NCI-H345 treated with DMSO at 0.1 percent for 48 hours (cell line): ENCODE data around the gene SLK.

Source experiments
- DNase-seq: peaks from one replicate; lab custom pipeline; 2025; ENCODE audit not compliant: unreplicated experiment; lab: John Stamatoyannopoulos, UW

Gene SLK

DNA sequence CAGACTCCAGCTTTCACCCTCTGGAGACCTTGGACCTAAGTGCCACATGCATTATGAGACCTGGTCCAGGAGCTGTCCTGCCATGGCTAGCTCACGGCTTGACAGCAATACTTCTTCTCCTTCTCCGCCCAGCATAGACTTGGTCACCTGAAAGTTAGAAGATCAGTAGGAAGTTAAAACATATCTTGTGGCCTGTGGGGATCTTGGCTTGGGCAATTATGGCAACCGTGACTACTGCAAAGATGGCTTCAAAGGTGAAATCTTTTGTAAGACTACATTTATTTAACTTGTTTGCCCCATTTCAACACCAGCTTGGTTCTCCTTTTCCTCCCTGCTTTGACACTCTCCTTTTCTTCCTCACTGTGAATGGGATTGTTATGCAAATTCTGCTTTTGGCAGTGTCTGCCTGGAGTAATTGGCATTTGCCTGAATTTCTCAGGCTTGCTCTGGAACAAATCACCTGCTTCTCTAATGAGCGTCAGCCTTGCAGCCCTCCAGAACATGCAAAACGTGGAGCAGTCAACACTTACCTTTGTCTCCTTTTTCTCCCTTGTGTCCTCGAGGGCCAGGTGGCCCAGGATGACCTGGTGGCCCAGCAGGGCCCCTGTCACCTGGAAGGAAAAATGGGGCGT lies 65.3 kb downstream of the SLK start:
- peak; percentile 15 for DNase-seq

DNA sequence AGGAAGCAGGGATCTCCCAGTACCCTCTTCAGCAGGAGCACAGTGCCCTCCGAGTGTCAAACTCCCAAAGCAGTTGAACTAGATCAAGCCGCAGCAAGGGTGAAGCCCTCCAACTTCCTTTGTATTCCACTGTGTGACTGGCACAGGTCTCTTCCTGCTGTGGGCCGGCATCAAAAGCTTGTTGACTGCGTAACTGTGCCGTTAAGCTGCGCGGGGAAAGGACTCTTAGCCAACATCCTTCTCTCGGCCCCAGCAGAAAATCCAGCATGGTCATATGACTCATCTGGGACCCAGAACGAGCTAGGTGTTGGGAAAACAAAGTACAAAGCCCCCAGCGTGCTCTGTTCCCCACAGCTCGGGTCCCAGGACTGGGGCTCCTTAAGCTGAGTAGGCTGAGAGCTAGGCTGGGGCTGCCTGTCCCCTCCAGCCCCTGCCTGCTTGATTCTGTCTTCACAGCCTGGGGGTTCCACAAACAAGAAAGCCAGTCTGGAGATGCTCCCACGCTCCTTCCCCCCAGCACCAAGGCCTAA lies 66.5 kb downstream of the SLK start:
- no peak for DNase-seq

DNA sequence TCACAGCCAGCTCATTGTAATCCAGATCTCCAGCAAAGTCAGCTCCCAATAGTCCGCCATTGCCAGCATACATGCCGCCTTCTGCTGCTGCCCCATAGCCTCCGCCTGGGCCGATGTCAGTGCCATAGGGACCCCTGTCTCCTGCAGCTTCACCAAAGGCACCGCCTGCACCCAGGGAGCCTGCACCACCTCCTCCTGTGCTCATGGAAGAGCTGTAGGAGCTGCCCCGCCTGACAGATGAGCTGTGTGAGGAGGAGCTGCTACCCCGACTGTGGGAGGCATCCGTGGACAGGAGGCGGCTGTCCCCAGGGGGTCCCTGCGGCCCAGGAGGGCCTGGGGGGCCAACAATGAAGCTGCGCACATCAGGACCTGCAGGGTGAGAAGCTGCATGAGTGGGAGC lies 67.0 kb downstream of the SLK start:
- DNase-seq, result no peak

DNA sequence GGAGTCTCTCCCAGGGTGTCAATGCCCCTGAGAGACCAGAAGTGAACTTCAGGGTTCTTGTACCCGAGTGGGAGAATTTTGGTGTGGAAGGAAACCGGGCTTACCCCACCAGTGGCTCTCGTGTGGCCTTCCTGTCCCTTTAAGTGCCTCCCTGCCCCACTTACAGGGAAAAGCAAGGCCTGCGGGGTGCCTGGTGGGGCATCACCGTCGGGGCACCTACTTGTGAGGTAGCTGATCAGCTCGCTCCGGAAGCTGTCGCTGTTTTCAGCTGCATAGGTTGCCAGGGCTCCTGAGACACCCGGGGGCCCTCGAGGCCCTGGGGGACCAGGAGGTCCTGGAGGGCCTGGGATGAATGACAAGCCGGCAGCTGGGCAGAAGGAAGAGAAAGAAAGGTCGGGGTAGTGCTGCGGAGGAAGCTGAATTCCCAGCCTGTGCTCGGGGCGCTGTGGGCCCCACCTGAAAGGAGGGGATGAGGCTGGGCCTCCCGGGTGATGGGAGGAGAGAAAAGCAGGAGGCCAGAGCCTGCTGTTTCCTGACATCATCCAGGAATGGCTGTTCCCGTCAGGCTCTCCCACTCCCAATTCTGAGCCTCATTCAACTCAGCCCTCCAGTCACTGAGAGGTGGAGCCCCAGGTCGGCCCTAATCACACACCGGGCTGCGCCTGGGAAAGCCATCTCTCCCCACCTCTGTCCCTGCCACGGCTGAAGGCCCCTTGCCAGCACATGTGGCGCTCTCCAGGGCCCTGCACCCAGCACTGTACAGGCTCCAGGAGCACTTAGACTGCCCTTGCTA lies 67.7 kb downstream of the SLK start:
- DNase-seq, result no peak

DNA sequence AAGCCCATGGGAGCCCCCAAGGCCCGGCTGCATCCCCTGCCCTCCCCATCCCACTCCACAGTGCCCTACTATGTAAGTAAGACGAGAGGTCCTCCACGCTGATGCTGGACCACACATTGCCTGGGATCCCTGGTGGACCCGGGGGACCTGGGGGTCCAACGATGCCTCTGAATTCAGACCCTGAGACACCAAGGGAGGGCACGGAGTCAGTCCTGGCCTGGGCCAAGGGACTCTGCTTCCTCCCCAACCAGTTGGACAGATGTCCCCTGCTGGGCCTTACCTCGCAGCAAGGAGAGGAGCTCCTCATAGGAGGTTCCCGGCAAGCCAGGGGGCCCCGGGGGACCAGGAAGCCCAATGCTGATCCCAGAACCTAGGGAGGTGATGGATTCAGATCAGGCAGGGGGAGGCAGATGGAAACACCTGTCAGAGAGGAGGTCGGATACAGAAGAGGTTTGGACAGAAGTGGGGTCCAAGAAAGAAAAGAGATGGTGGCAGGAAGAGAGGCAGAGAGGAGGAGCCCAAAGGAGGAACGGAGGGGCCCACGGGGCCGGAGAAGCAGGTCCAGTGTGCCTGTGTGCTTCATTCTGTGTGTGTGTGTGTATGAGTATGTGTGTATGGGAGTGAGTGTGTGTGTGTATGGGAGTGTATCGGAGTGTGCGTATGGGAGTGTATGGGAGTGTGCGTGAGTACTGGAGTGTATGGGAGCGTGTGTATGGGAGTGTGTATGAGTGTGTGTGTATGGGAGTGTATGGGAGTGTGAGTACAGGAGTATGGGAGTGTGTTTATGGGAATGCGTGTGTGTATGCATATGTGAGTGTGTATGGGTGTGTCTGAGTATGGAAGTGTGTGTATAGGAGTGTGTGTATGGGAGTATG lies 68.5 kb downstream of the SLK start:
- no peak for DNase-seq

DNA sequence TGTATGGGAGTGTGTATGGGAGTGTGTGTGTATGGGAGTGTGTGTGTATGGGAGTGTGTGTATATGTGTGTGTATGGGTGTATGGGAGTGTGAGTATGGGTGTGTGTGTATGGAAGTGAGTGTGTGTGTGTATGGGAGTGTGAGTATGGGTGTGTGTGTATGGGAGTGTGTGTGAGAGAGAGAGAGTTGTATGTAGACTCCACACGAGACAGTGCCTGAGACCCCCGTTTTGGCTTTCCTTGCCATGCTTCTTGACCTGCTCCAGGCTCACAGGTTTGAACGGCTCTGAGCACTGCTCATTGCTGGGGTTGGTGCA lies 69.1 kb downstream of the SLK start:
- DNase-seq, result no peak

DNA sequence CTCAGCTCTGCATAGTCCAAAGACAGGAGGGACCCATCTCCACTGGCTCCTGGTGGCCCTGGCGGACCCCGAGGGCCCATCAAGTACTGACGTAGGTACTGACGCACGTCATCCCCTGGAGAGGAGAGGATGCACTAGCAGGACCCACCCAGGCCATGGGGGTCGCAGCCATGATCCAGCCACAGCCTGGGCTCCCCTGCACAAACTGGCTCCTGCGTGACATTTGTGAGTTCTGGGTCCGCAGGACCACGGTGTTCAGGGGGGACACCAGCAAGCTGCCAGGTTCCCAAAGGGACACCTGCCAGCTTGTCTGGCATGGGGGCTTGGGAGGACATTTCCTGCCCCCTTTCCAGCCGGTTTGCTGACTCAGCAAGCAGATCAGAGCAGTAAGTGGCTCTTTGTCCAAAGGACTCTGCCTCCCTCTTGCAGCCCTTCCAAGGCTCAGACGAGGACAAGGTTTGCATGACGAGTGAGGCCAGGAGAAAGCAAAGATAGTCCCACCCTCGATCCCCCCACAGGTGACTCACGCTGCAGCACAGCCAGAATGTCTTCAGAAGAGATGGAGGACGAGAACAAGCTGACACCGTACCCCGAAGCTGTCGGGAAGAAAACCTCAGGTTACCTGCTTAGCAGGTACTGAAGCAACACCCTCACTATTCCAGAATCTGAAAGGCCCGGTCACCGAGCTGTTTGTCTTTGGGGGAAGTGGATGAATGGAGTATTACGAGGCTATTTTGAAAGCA lies 69.7 kb downstream of the SLK start:
- DNase-seq, result no peak

DNA sequence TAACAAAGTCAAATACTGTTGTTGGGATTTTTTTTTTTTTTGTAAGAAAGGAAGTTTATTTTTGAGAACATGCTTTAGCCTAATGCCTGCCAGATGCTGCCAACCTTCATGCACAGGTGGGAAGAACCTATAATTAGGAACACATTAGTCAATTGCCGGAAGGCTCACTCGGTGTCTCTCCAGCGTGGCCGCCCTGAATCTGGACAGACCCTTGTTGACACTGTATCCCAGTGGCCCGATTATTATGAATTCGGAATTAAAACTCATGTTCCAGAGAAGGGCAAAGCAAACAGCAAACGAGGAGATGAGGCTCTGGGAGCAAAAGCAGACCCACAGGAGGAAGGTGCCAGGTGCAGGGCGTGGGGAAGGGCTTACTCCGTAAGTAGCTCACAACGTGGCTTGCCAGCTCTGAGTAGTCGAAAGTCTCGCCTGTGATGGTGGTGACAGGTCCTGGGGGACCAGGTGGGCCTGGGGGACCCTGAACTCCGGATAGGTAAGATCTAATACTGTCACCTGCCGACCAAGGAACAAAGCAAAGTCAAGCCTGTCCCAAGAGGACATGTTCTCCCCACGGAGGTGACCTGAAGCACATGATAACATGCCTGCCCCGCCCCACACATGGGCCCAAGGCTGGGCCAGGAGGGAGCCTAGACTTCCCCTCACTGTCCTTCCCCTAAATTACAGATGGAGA lies 70.5 kb downstream of the SLK start:
- no peak for DNase-seq

DNA sequence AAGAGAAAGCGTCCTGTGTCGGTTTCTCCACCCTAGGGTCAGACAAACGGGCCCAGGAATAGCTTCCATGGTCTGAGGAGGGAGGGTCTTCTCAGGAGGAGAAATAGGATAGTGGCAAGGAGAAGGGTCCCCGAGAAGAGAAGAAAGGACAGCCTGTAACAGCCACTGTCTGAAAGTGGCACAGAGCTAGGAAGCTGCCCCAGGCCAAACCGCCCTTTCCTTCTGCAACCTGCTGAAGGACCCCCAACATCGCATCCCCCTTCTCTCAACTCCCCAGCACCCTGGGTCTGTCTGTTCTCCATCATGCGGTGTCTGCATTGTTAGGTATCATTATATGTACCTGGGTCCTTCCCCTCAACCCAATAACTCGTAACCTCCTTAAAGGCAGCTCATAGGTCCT lies 71.6 kb downstream of the SLK start:
- DNase-seq, result no peak

DNA sequence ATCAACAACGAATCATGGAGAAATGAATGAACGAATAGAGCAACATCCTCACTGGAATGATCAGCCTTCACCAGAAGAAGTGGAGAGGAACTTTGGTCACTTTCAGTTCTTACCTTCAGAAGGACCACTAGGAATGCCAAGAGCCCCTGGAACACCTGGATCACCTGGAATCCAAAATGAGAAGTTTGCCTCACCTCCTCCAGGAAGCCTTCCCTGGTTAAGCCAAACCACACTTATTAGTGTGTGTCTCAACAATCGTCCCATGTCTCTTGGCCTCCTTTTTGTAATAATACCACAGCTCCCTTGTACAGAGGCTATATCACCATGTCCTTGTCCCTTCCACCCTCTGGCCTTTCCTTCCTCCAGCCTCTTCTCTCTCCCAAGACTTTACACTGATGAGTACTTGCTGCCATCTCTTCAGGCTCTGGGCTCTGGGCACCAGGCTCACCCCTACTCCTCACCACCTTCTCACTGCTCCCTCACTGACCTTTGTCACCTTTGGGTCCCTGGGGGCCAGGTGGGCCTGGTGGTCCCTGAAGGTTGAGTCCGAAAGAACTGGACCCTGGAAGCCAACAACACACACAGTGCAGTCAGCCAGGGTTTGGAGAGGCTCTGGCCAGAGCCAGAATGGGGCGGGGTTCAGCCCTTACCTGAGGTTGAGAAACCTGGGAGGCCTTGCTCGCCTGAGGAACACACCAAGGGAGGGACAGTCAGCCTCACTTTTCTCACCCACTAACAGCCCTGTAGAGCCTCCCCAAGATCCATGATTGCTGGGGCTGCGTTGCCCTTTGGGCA lies 72.2 kb downstream of the SLK start:
- DNase-seq, result no peak

DNA sequence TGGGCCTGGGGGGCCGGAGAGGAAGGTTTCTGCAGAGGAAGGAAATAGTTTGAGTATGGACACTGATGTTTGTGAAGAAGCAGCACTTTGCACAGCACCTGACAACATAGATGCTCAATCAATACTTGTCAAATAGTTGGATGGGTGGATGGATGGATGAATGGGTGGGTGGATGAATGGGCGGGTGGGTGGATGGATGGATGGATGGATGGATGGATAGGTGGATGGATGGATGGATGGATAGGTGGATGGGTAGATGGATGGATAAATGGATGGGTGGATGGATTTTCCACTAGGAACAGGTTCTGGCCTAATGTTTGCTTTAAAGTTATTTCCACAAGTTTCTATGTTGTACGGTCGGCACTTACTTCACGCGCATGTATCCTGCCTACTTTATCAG lies 73.4 kb downstream of the SLK start:
- no peak for DNase-seq

DNA sequence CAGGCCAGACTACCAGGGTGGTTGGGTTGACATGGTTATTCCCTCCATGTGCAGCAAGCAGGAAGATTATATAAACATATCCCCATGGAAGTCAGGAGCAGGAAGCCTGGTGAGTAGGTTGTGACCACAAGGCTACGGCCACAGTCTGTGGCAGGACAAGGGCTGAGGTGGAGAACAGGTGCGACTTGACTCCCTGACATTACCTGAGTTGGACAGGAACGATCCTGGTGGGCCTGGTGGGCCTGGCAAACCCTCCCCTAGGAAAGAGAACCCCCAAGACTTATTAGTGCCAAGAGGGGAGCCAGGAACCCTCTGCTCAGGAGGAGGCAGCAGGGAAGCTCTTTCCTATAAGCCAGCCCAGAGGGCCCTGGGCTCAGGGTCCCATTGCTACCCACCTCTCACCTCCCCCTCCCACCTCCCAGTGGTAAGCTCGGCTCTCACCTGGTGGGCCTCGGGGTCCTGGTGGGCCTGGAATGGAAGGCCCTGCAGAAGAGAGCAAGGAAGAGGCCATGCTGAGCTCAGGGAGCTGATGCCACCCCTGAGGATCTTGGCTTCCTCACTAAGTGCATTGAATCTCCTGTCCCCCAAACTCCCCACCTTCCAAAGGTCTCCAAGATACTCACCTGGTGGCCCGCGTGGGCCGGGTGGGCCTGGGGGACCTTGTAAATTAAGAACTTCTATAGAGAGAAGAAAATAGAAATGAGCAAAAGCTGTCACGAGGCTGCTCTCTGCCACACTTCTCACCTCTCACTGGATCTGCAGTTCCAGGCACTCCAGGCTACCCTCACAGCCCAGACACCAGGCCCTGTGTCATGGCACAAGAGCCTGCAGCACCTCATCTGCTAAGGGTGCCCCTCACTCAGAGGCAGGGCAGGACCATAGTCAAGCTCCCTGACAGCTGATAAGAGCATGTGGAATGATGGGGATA lies 74.2 kb downstream of the SLK start:
- peak; percentile 40 for DNase-seq

DNA sequence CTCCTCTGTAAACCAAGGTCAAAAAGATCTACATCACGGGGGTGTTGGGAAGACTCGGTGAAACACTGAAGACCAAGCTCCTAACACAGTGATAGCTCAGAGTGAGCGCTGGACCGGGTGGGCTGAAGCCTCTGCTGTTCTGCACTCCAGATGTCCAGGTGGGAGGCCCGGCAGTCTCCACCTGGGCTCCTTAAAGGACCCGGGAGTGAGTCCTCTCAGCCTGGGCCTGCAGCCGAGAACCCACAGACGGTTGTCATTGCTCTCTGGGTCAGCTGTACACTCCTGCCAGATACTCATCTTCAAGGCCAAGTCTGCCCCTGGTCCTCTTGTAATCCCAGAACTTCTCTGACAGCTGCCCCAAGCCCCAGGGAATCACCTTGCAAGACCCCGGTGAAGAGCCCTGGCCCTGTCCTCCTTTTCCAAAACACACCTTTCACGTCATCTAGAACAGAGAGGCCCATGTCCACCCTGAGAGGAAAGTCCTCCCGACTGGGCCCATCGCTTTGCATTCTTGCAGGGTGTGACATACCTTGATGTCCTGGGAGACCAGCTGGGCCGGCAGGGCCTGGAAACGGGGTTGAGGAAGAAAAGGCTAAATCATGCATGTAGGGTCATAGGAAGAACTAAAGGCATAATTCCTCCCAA lies 75.1 kb downstream of the SLK start:
- no peak for DNase-seq

DNA sequence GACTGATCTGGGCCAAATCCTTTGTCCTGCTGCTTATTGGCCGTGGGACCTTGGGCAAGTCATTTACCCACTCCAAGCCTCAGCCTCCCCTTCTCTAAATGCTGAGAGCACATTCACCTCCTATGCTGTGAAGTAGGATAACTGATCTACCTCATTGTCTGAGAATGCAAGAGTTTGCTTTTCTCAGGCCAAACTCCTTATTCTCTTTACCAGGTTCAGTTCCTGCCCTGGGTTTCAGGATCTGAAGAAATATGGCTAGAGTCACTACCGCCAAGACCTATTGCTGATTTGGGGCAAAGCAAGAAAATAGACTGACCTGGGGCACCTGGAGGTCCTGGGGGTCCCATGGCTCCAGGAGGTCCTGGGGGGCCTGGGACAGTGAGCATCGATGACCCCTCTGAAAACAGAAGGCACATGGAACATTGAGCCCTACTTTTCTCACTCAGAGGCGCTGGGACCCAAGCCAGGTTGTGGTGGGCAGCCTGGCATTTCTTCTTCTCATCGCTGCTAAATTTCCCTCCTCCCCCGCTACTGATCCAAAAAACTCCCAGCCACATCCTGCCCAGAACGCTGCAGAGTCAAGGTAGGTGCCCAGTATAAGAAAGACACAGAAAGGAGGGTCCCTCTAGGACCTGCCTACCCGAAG lies 76.4 kb downstream of the SLK start:
- no peak for DNase-seq

DNA sequence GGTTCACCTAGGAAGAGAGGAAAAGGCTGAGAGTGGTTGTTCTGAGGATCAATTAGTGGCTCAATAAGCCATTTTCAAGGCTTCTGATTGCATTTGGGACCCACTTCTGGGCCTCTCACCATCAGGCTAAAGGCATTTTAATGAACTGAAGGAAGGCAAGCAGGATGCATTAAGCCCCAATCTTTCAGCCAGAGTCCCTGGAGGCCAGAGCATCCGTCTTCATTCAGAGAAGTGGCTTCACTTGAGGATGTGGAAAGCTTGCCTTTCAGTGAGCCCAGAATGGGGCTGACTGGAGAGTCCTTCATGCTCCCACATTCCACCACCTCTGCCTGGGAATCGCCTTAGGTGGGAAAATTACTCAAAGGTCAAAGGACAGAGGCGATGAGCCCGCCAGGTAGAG lies 76.9 kb downstream of the SLK start:
- DNase-seq, result no peak

DNA sequence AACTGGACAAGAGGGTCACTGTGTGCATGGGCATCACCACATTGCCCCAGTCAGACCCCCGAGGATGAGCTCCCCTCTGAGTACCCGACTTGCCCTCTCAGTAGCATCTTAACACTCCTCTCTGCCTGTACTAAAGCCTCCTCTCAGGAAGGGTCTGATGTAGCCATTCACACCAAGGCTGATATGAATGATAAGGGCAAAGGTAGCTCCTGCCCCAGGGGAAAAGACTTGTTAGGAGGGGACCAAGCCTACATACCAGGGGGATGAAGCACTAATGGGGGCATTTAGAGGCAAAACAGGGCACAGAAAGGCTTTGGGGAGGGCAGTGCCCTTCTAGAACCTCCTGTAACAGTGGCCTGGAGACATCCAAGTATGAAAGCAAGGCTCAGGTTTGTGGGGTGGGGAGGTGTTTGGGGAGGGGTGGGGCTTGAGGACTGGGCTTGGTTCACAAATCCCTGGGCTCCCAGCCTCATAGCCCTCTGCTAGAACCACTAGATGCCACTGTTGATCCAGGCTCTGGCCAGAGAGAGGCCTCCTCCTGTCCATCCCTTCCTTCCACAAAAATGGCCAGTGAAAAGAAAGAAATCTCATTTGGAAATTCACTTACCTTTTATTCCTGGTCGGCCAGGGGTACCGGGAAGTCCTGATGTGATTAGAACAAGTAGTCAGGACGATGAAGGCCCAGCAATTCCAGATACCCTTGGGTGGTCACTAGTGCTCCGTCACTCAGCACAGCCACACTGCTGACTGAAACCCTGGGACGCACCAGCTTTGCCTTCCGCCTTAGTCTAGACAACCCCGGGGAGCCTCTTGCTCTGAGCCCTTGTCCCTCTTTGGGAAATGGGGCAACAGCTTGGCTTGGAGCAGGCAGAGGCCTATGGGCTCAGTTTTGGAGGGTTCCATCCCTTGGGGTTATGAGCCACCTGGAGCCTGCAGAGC lies 78.5 kb downstream of the SLK start:
- no peak for DNase-seq

DNA sequence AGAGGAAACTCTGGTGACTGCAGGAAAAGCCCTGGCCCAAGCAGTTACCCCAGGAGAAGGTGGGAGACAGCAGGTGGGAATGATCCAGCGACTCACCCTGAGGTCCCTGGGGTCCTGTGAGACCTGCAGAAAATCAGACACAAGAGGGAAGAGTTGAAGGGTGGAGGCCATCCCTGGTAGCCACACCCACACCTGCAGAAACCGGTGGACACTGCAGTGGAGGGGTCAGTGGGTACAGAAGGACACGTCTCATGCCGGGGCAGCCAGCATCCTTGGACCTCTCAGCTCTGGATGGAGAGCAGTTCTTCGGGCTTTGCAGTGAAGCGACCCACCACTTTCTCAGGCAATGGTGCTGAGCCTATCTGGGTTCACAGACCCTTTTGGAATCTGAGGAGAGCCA lies 79.7 kb downstream of the SLK start:
- no peak for DNase-seq
